ENCODE results near the gene CASR. TPM values are rescaled to one million over a fixed set of nuclear protein-coding genes. Genes with fewer than 3 reads are reported as not detected.

The CASR gene
- polyA plus RNA-seq, 1 of the 3 experiments (the other 2 are of a cell fraction) = not detected

GRCh38 chr3:122232485-122232884, 49.0 kb downstream of the CASR start:
- Histone ChIP-seq H3K27ac (ENCODE audit: low read depth in 2 of 2, low read length in 1 of 2) (no peak overlapping the region), H3K36me3 (replicated peaks in 1 of 2; ENCODE audit: control insufficient read depth in 1 of 2, insufficient read depth in 2 of 2, low read length in 1 of 2) (no peaks in the 10 kb centered on the region)
- 2% methylated on average over 4 of the region's 4 CpGs for WGBS (ENCODE audit: low lambda C conversion rate)

GRCh38 chr3:122233101-122233952, 49.9 kb downstream of the CASR start:
- Histone ChIP-seq H3K36me3 (replicated peaks in 1 of 2; ENCODE audit: control insufficient read depth in 1 of 2, insufficient read depth in 2 of 2, low read length in 1 of 2) (no peaks in the 10 kb centered on the region), H3F3A (replicated peaks; ENCODE audit: insufficient read depth) (no peaks in the 10 kb centered on the region), H3K9me3 (no peaks in the 10 kb centered on the region), H3K4me3 (ENCODE audit: low read depth in 2 of 2, low read length in 1 of 2) (no peak overlapping the region), H3K4me2 (no peak overlapping the region), H4K20me1 (ENCODE audit: insufficient read depth) (no peaks in the 10 kb centered on the region), H3K79me2 (ENCODE audit: insufficient read depth) (no peaks in the 10 kb centered on the region), H2AFZ (ENCODE audit: low read depth) (no peak overlapping the region), H3K4me1 (ENCODE audit: control insufficient read depth in 1 of 2, insufficient read depth in 2 of 2, low read depth in 1 of 2, low read length in 1 of 2) (no peaks in the 10 kb centered on the region; a peak in 1 of 4 replicates), H3K27me3 (ENCODE audit: insufficient read depth) (peaks cover 20% of the 10 kb centered on the region; the same call in 1 of the 2 replicates), H3K9ac (no peak overlapping the region), H3K27ac (ENCODE audit: low read depth in 2 of 2, low read length in 1 of 2) (no peak overlapping the region), H3K9me2 (no peaks in the 10 kb centered on the region)
- 13% methylated on average over 13 of the region's 13 CpGs for WGBS (ENCODE audit: low lambda C conversion rate)
- ChIA-PET POLR2A (no interaction called here), CTCF (no interaction called here)
- TF ChIP-seq EP300 (IDR thresholded peaks at IDR 0.05; ENCODE audit: borderline replicate concordance in 1 of 2, low read depth in 1 of 2, low read length in 1 of 2) (no peak), USF2 (IDR thresholded peaks at IDR 0.05; ENCODE audit: borderline replicate concordance, low read depth, low read length) (no peak), TAF1 (IDR thresholded peaks at IDR 0.05; ENCODE audit: borderline replicate concordance, low read depth, low read length) (no peak), RAD21 (IDR thresholded peaks at IDR 0.05; ENCODE audit: low read length) (no peak), ELF1 (IDR thresholded peaks at IDR 0.05) (no peak), EZH2phosphoT487 (IDR thresholded peaks at IDR 0.05; ENCODE audit: borderline replicate concordance, low read depth) (no peak), RCOR1 (IDR thresholded peaks at IDR 0.05; ENCODE audit: low read length) (no peak), TEAD4 (IDR thresholded peaks at IDR 0.05; ENCODE audit: borderline replicate concordance, insufficient read depth) (no peak), SIN3A (IDR thresholded peaks at IDR 0.05; ENCODE audit: borderline replicate concordance, low read depth, low read length) (no peak), ZBTB33 (IDR thresholded peaks at IDR 0.05; ENCODE audit: borderline replicate concordance, low read depth) (no peak), JUND (IDR thresholded peaks at IDR 0.05) (no peak), GABPA (IDR thresholded peaks at IDR 0.05; ENCODE audit: low read depth) (no peak), CHD2 (IDR thresholded peaks at IDR 0.05; ENCODE audit: low read length, partially characterized antibody) (no peak), NRF1 (IDR thresholded peaks at IDR 0.05; ENCODE audit: low read depth, low read length) (no peak)
- DNase-seq = no peak

More at GRCh38 chr3:122232485-122232884, 49.0 kb downstream of the CASR start:
- TF ChIP-seq CHD2 (IDR thresholded peaks at IDR 0.05; ENCODE audit: low read length, partially characterized antibody) = no peak
- TF ChIP-seq RXRA (IDR thresholded peaks at IDR 0.05; ENCODE audit: borderline replicate concordance, low read depth) = no peak
- no peak for TF ChIP-seq FOXJ3 (CRISPR knock-in tag; IDR thresholded peaks at IDR 0.05)
- no peak for TF ChIP-seq TAF1 (IDR thresholded peaks at IDR 0.05; ENCODE audit: borderline replicate concordance, low read depth, low read length)
- TF ChIP-seq JUND (IDR thresholded peaks at IDR 0.05) = no peak
- TF ChIP-seq CTCF (IDR thresholded peaks at IDR 0.05) = no peak
- no peak for TF ChIP-seq NFIC (IDR thresholded peaks at IDR 0.05; ENCODE audit: borderline replicate concordance)
- TF ChIP-seq EP300 (IDR thresholded peaks at IDR 0.05; ENCODE audit: borderline replicate concordance in 1 of 2, low read depth in 1 of 2, low read length in 1 of 2) = no peak
- TF ChIP-seq MXI1 (IDR thresholded peaks at IDR 0.05; ENCODE audit: low read depth, low read length) = no peak
- TF ChIP-seq SMC3 (IDR thresholded peaks at IDR 0.05; ENCODE audit: low read depth, low read length) = no peak
- DNase-seq = no peak
- Histone ChIP-seq H3K27me3 (ENCODE audit: insufficient read depth) (peaks cover 20% of the 10 kb centered on the region; the same call in 1 of the 2 replicates), H2AFZ (ENCODE audit: low read depth) (no peak overlapping the region), H3K79me2 (ENCODE audit: insufficient read depth) (no peaks in the 10 kb centered on the region), H3K9me3 (no peaks in the 10 kb centered on the region), H3F3A (replicated peaks; ENCODE audit: insufficient read depth) (no peaks in the 10 kb centered on the region), H3K4me3 (ENCODE audit: low read depth in 2 of 2, low read length in 1 of 2) (no peak overlapping the region), H3K9me2 (no peaks in the 10 kb centered on the region), H3K4me2 (no peak overlapping the region), H3K4me1 (ENCODE audit: control insufficient read depth in 1 of 2, insufficient read depth in 2 of 2, low read depth in 1 of 2, low read length in 1 of 2) (no peaks in the 10 kb centered on the region; a peak in 1 of 4 replicates), H4K20me1 (ENCODE audit: insufficient read depth) (no peaks in the 10 kb centered on the region), H3K9ac (no peak overlapping the region)
- ChIA-PET POLR2A (no interaction called here), CTCF (no interaction called here)
